Ishikawa (cell line): ENCODE data around the gene PXDC1.

Experiments
- CEBPB ChIP-seq: IDR thresholded peaks from 2 replicates; pipeline ENCODE4 v1.6.1; 2012
- MAX ChIP-seq: IDR thresholded peaks from 2 replicates; pipeline ENCODE4 v1.6.1; 2012
- REST ChIP-seq: IDR thresholded peaks from 2 replicates; pipeline ENCODE4 v1.6.1; 2012; ENCODE audit warnings: low read depth, mild to moderate bottlenecking

- TF ChIP-seq REST (no peak), CEBPB (no peak), MAX (no peak)
These were observed 25.1 kb downstream of the PXDC1 start for GRCh38 chr6:3726421-3726820.
